Measurements from ENCODE around the gene KRT1. TPM values are rescaled to one million over a fixed set of nuclear protein-coding genes. Genes with fewer than 3 reads are reported as not detected.

The KRT1 gene
- total and polyA plus RNA-seq, 3 donors from 2014 or later = 0.20 TPM; not detected in 2

DNA sequence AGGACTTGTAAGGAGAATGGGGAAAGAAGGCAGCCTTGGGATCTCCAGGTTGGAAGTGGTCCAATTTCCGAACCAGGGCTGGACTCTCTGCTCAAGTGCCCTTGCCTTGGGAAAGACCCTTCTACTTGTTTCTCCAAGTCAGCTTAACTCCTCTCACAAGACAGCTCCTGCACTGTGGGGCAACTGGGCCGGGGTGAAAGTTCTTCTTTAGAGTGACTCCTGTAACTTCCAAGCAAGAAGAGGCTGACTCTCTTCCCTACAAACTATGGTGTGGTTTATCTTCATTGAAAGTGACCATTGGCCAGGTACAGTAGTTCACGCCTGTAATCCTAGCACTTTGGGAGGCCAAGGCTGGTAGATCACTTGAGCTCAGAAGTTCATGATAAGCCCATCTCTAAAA lies 13.7 kb downstream of the KRT1 start:
- no peak overlapping the region for H3K27ac ChIP-seq
- DNase-seq = no peak
- 82 to 83% methylated on average over 3 of the region's 3 CpGs for WGBS, 2 donors
- intact Hi-C loops (cut with DNase I; ENCODE audit: low total_unique reads) = no loop called here
- H3K9me3 ChIP-seq = no peaks in the 10 kb centered on the region
- no peaks in the 10 kb centered on the region for H3K4me1 ChIP-seq
- TF ChIP-seq, protein P1, sequence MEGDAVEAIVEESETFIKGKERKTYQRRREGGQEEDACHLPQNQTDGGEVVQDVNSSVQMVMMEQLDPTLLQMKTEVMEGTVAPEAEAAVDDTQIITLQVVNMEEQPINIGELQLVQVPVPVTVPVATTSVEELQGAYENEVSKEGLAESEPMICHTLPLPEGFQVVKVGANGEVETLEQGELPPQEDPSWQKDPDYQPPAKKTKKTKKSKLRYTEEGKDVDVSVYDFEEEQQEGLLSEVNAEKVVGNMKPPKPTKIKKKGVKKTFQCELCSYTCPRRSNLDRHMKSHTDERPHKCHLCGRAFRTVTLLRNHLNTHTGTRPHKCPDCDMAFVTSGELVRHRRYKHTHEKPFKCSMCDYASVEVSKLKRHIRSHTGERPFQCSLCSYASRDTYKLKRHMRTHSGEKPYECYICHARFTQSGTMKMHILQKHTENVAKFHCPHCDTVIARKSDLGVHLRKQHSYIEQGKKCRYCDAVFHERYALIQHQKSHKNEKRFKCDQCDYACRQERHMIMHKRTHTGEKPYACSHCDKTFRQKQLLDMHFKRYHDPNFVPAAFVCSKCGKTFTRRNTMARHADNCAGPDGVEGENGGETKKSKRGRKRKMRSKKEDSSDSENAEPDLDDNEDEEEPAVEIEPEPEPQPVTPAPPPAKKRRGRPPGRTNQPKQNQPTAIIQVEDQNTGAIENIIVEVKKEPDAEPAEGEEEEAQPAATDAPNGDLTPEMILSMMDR (IDR thresholded peaks at IDR 0.05) = no peak
- TF ChIP-seq POLR2A (IDR thresholded peaks at IDR 0.05) = no peak
- no peaks in the 10 kb centered on the region for H3K36me3 ChIP-seq (ENCODE audit: low read depth, missing control alignments)
- no peaks in the 10 kb centered on the region for H3K27me3 ChIP-seq
- H3K4me3 ChIP-seq = no peak overlapping the region

- H3K4me3 ChIP-seq = no peak overlapping the region
- no peak for DNase-seq
- intact Hi-C loops (cut with DNase I; ENCODE audit: low total_unique reads) = no loop called here
- no peaks in the 10 kb centered on the region for H3K9me3 ChIP-seq
- no peaks in the 10 kb centered on the region for H3K27me3 ChIP-seq
- TF ChIP-seq POLR2A (IDR thresholded peaks at IDR 0.05) = no peak
- TF ChIP-seq, protein P1 (IDR thresholded peaks at IDR 0.05) = no peak
- no peaks in the 10 kb centered on the region for H3K36me3 ChIP-seq (ENCODE audit: low read depth, missing control alignments)
- H3K27ac ChIP-seq = no peak overlapping the region
- no peaks in the 10 kb centered on the region for H3K4me1 ChIP-seq
These were observed 16.8 kb downstream of the KRT1 start for GRCh38 chr12:52663420-52663819.

DNA sequence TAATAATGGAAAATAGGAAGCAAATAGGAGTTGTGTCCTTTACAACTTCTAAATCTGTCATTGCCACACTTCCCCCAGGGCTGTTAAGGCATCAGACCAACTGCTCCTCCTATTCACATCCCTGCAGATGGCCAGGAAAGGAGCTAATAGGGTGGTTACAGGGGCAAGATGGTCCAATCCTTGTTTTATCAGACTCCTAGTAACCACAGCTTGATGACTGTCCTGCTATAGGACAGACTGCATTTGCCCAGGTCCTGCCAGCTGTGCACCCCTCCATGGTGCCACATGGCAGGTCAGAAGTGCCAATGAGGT lies 17.3 kb downstream of the KRT1 start:
- Histone ChIP-seq H3K4me1 (no peaks in the 10 kb centered on the region), H3K9me3 (no peaks in the 10 kb centered on the region), H3K27ac (no peak overlapping the region), H3K4me3 (no peak overlapping the region), H3K27me3 (no peaks in the 10 kb centered on the region), H3K36me3 (ENCODE audit: low read depth, missing control alignments) (no peaks in the 10 kb centered on the region)
- DNase-seq = no peak
- intact Hi-C loops (cut with DNase I; ENCODE audit: low total_unique reads) = no loop called here
- TF ChIP-seq, protein P1 (IDR thresholded peaks at IDR 0.05) = no peak
- TF ChIP-seq POLR2A (IDR thresholded peaks at IDR 0.05) = no peak

- intact Hi-C loops (cut with DNase I; ENCODE audit: low total_unique reads) = no loop called here
- 76 to 83% methylated on average over 9 to 10 of the region's 10 CpGs for WGBS, 2 donors
- H3K27me3 ChIP-seq = no peaks in the 10 kb centered on the region
- H3K4me1 ChIP-seq = no peaks in the 10 kb centered on the region
- no peak overlapping the region for H3K4me3 ChIP-seq
- H3K27ac ChIP-seq = no peak overlapping the region
- H3K9me3 ChIP-seq = no peaks in the 10 kb centered on the region
- TF ChIP-seq, protein P1 (IDR thresholded peaks at IDR 0.05) = no peak
- no peak for TF ChIP-seq POLR2A (IDR thresholded peaks at IDR 0.05)
- no peak for DNase-seq
- H3K36me3 ChIP-seq (ENCODE audit: low read depth, missing control alignments) = no peaks in the 10 kb centered on the region
These were observed 17.9 kb downstream of the KRT1 start for GRCh38 chr12:52662093-52662917.

DNA sequence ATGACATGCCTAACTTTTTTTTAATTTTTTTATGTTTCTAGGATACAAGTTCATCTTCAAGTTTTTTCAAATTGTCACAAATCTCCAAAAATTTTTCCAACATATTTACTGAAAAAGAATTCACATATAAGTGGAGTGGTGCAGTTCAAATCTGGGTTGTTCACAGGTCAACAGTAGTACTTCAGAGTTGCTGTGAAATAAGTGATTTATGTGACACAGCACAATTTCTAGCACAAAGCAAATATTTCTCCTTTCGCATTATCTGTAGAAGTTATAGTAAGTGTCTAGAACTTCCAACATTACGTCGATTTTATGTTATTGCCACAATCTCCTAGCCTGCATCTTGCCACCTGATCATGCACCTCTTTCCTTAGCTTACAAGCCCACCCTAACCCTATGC lies 18.5 kb downstream of the KRT1 start:
- Histone ChIP-seq H3K9me3 (no peaks in the 10 kb centered on the region), H3K27me3 (no peaks in the 10 kb centered on the region), H3K27ac (no peak overlapping the region), H3K4me3 (no peak overlapping the region), H3K36me3 (ENCODE audit: low read depth, missing control alignments) (no peaks in the 10 kb centered on the region), H3K4me1 (no peaks in the 10 kb centered on the region)
- no peak for TF ChIP-seq POLR2A (IDR thresholded peaks at IDR 0.05)
- TF ChIP-seq, protein P1 (IDR thresholded peaks at IDR 0.05) = no peak
- 85 to 86% methylated on average over 3 of the region's 3 CpGs for WGBS, 2 donors
- no peak for DNase-seq
- intact Hi-C loops (cut with DNase I; ENCODE audit: low total_unique reads) = no loop called here
